Measurements from ENCODE around the gene GASK1A.

DNA sequence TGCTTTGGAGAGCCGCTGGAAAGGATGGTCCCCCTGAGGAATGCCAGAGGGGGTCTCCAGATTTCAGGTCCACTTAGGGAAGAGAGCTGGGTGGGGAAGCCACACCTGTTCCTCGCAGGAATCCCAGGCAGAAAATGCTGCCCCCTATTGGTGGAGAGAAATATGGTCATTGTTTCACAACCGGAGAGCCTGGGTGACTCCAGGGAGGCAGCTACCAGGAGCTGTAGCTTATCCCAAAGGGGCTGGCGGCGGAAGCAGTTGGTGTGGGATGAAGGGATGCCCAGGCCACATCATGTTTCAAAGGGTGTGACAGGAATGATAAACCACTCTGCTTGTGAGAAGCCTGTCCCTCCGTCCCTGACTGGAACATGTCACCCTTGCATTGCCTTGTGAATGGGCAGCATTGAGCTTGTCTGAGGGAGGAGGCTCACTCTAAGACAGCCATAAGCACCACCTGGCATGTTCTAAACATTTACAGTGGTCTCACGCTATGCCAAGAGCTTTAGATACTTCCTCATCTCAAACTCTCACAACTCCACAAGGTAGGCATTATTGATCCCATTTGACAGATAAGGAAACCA, 92.3 kb downstream of the GASK1A start:
- TF ChIP-seq CTCF (IDR thresholded peaks at IDR 0.05 in 8 of 11, conservative IDR thresholded peaks at IDR 0.05 in 3 of 11) (peak in 4 of 11 experiments; percentile 24 to 41 (median 32)), POLR2A (IDR thresholded peaks at IDR 0.05) (no peak)
